Tibial artery (tissue), 4 donors: ENCODE data around the gene RTN4RL2.
A peak's percentile ranks its signal among the peaks of the same experiment; 100 is the strongest.

ENCODE experiments used
- DNase-seq, 2 donors: peaks; one replicate each; pipeline ENCODE4 v3.0.0-alpha.2; 2019
- H3K27ac ChIP-seq, 2 donors: fragments of 200-600 bp; sonication (generic) in 1 of 2; 1 replicate in 1 of 2; 2 replicates in 1 of 2; pipeline ENCODE4 v1.5.1; 2018 to 2019; ENCODE audit warnings: mild to moderate bottlenecking in 1 of 2
- H3K27me3 ChIP-seq, 2 donors: fragments of 200-600 bp; sonication (generic) in 1 of 2; one replicate each; pipeline versions ENCODE4 v1.5.1 to v1.6.0; 2016 to 2019
- H3K36me3 ChIP-seq, 3 donors: fragments of 200-600 bp; sonication (generic) in 2 of 3; one replicate each; pipeline ENCODE4 v1.5.1; 2016 to 2019; ENCODE audit warnings: mild to moderate bottlenecking in 2 of 3
- H3K4me1 ChIP-seq, 4 donors: fragments of 200-600 bp; sonication (generic) in 2 of 4; 1 replicate in 3 of 4; 2 replicates in 1 of 4; pipeline ENCODE4 v1.5.1; 2016 to 2019
- H3K4me3 ChIP-seq, 2 donors: fragments of 200-600 bp; sonication (generic) in 1 of 2; 1 replicate in 1 of 2; 2 replicates in 1 of 2; pipeline ENCODE4 v1.5.1; 2018 to 2019; ENCODE audit warnings: mild to moderate bottlenecking in 2 of 2
- H3K9me3 ChIP-seq, 3 donors: fragments of 200-600 bp; sonication (generic) in 1 of 3; one replicate each; pipeline ENCODE4 v1.5.1; 2016 to 2019
- CTCF ChIP-seq, 2 experiments: fragments of 200-600 bp in 1 of 2; fragments of 450-650 bp in 1 of 2; IDR thresholded peaks; one replicate each; pipeline ENCODE4 v1.5.1; 2017 to 2019; ENCODE audit warnings: antibody characterized with exemption in 2 of 2, mild to moderate bottlenecking in 1 of 2, moderate library complexity in 1 of 2
- intact Hi-C: fragments of 100-400 bp; cut with DNase I; formaldehyde crosslinking; loops from one replicate; pipeline ENCODE4 v1.15.0; 2023; ENCODE audit warnings: low total_unique reads

RTN4RL2 gene

GRCh38 chr11:57496109-57496820 lies 35.9 kb downstream of the RTN4RL2 start:
- Histone ChIP-seq H3K4me3 (no peak overlapping the region), H3K4me1 (peaks cover 11 to 19% (median 14%) of the 10 kb centered on the region in 4 donors), H3K36me3 (peaks cover under 1 to 24% (median 7%) of the 10 kb centered on the region in 3 donors), H3K9me3 (no peaks in the 10 kb centered on the region), H3K27me3 (no peaks in the 10 kb centered on the region), H3K27ac (no peak overlapping the region)
- intact Hi-C loops = loop anchor here (10.0 kb wide), 1 partner anchor 149 kb away; the partner anchor contains the start of gene YPEL4
- DNase-seq = no peak
- no peak for TF ChIP-seq CTCF (IDR thresholded peaks at IDR 0.05)

- intact Hi-C loops = loop anchor here (2.0 to 10.0 kb wide), 2 partner anchors 17 to 147 kb away; partner anchors contain the start of genes SLC43A1 and YPEL4
- peaks cover 11 to 19% (median 14%) of the 10 kb centered on the region in 4 donors for H3K4me1 ChIP-seq
- H3K27me3 ChIP-seq = no peaks in the 10 kb centered on the region
- peaks cover 0 to 20% (median 3%) of the 10 kb centered on the region in 3 donors for H3K36me3 ChIP-seq
- TF ChIP-seq CTCF (IDR thresholded peaks at IDR 0.05) = no peak
- no peaks in the 10 kb centered on the region for H3K9me3 ChIP-seq
- H3K27ac ChIP-seq = no peak overlapping the region
- H3K4me3 ChIP-seq = no peak overlapping the region
- no peak for DNase-seq
These were observed 37.2 kb downstream of the RTN4RL2 start for GRCh38 chr11:57497303-57498247.

- no peak overlapping the region for H3K4me3 ChIP-seq
- no peaks in the 10 kb centered on the region for H3K9me3 ChIP-seq
- TF ChIP-seq CTCF (IDR thresholded peaks at IDR 0.05) = no peak
- no peak for DNase-seq
- peak overlapping the region; percentile 79 to 82 for H3K27ac ChIP-seq
- peaks cover 11 to 19% (median 14%) of the 10 kb centered on the region in 4 donors for H3K4me1 ChIP-seq
- H3K36me3 ChIP-seq = peaks cover 0 to 20% (median 3%) of the 10 kb centered on the region in 3 donors
- intact Hi-C loops = loop anchor here (2.0 to 10.0 kb wide), 2 partner anchors 16 to 146 kb away; partner anchors contain the start of genes SLC43A1 and YPEL4
- no peaks in the 10 kb centered on the region for H3K27me3 ChIP-seq
These were observed 38.2 kb downstream of the RTN4RL2 start for GRCh38 chr11:57498540-57498939.

- DNase-seq = peak; percentile 98 to 99
- H3K36me3 ChIP-seq = peaks cover 0 to 20% (median 3%) of the 10 kb centered on the region in 3 donors
- H3K9me3 ChIP-seq = no peaks in the 10 kb centered on the region
- H3K27me3 ChIP-seq = no peaks in the 10 kb centered on the region
- peak overlapping the region; percentile 24 to 47 for H3K4me3 ChIP-seq
- intact Hi-C loops = loop anchor here (2.0 to 10.0 kb wide), 2 partner anchors 15 to 145 kb away; partner anchors contain the start of genes SLC43A1 and YPEL4
- peak in 1 of 2 experiments; percentile 28 for TF ChIP-seq CTCF (IDR thresholded peaks at IDR 0.05)
- H3K4me1 ChIP-seq = peaks cover 11 to 19% (median 14%) of the 10 kb centered on the region in 4 donors
- peak overlapping the region; percentile 79 to 82 for H3K27ac ChIP-seq
These were observed 39.2 kb downstream of the RTN4RL2 start for GRCh38 chr11:57499413-57499982.

- H3K27ac ChIP-seq = peak overlapping the region; percentile 79 to 82
- peaks cover 0 to 23% (median 3%) of the 10 kb centered on the region in 3 donors for H3K36me3 ChIP-seq
- no peaks in the 10 kb centered on the region for H3K9me3 ChIP-seq
- intact Hi-C loops = loop anchor here (2.0 to 10.0 kb wide), 2 partner anchors 15 to 145 kb away; partner anchors contain the start of genes SLC43A1 and YPEL4
- no peak for TF ChIP-seq CTCF (IDR thresholded peaks at IDR 0.05)
- H3K4me1 ChIP-seq = peaks cover 11 to 19% (median 14%) of the 10 kb centered on the region in 4 donors
- H3K27me3 ChIP-seq = no peaks in the 10 kb centered on the region
- no peak for DNase-seq
- peak overlapping the region; percentile 24 to 47 for H3K4me3 ChIP-seq
These were observed 39.7 kb downstream of the RTN4RL2 start for GRCh38 chr11:57499983-57500461.
